H1 (cell line): ENCODE results near the gene ZC3H12C.

Experiments used
- CEBPB ChIP-seq: IDR thresholded peaks from 2 replicates; pipeline ENCODE4 v1.6.1; 2012; ENCODE audit warnings: low read depth, low read length
- CTCF ChIP-seq, 3 experiments: IDR thresholded peaks; 1 replicate in 2 of 3; 2 replicates in 1 of 3; pipeline versions ENCODE4 v1.5.1 to v1.6.1; 2011; ENCODE audit warnings: low read length in 3 of 3, mild to moderate bottlenecking in 3 of 3, inconsistent platforms in 2 of 3, low read depth in 1 of 3, moderate library complexity in 1 of 3; ENCODE audit not compliant: insufficient read depth in 1 of 3; ENCODE audit errors: control extremely low read depth in 1 of 3
- HDAC2 ChIP-seq, 2 experiments: fragments of 300-600 bp in 1 of 2; sonication (generic) in 1 of 2; IDR thresholded peaks; 2 replicates each; pipeline ENCODE4 v1.6.1; 2011 to 2012; ENCODE audit warnings: low read depth in 2 of 2, low read length in 2 of 2, mild to moderate bottlenecking in 2 of 2, moderate library complexity in 2 of 2, borderline replicate concordance in 1 of 2, inconsistent platforms in 1 of 2
- MAX ChIP-seq: IDR thresholded peaks from 2 replicates; pipeline ENCODE4 v1.6.1; 2012; ENCODE audit warnings: inconsistent platforms
- PHF8 ChIP-seq: fragments of 200-600 bp; sonication (generic); conservative IDR thresholded peaks from 2 replicates; pipeline ENCODE4 v1.7.1; 2012; ENCODE audit warnings: low read depth, mild to moderate bottlenecking, inconsistent platforms, low read length, moderate library complexity
- RFX5 ChIP-seq: IDR thresholded peaks from 2 replicates; pipeline ENCODE4 v1.6.1; 2011; ENCODE audit warnings: low read depth, low read length, improper control_type of control experiment, borderline replicate concordance

- TF ChIP-seq HDAC2 (IDR thresholded peaks at IDR 0.05; ENCODE audit: borderline replicate concordance in 1 of 2, low read depth in 2 of 2, low read length in 2 of 2): no peak
- no peak for TF ChIP-seq CTCF (IDR thresholded peaks at IDR 0.05; ENCODE audit: control extremely low read depth in 1 of 3, insufficient read depth in 1 of 3, low read depth in 1 of 3, low read length in 3 of 3)
- TF ChIP-seq CEBPB: no peak
- TF ChIP-seq RFX5: no peak
- no peak for TF ChIP-seq MAX
- no peak for TF ChIP-seq PHF8
Observed at GRCh38 chr11:110148775-110149744, 55.9 kb downstream of the ZC3H12C start.
